ENCODE data around the gene MCM5.

Gene MCM5

GRCh38 chr22:35421121-35421520, 21.2 kb downstream of the MCM5 start:
- Histone ChIP-seq H3K36me3 (ENCODE audit: control insufficient read depth in 2 of 2, insufficient read depth in 2 of 2, low read length in 2 of 2) (peaks cover 34 to 54% of the 10 kb centered on the region in 2 donors), H3K9ac (ENCODE audit: low read length in 2 of 2) (no peak overlapping the region), H3K4me3 (ENCODE audit: low read length in 2 of 2) (no peak overlapping the region), H3K27me3 (ENCODE audit: control insufficient read depth in 1 of 2, insufficient read depth in 2 of 2, low read length in 2 of 2) (no peaks in the 10 kb centered on the region), H3K9me3 (ENCODE audit: control insufficient read depth in 2 of 2, low read length in 2 of 2) (no peaks in the 10 kb centered on the region), H3K27ac (ENCODE audit: low read length) (no peak overlapping the region), H3K4me1 (ENCODE audit: control insufficient read depth, insufficient read depth, low read length) (no peaks in the 10 kb centered on the region)

GRCh38 chr22:35422145-35422544, 22.2 kb downstream of the MCM5 start:
- Histone ChIP-seq H3K4me3 (ENCODE audit: low read length in 2 of 2) (no peak overlapping the region), H3K36me3 (ENCODE audit: control insufficient read depth in 2 of 2, insufficient read depth in 2 of 2, low read length in 2 of 2) (peaks cover 28 to 48% of the 10 kb centered on the region in 2 donors), H3K9me3 (ENCODE audit: control insufficient read depth in 2 of 2, low read length in 2 of 2) (no peaks in the 10 kb centered on the region), H3K4me1 (ENCODE audit: control insufficient read depth, insufficient read depth, low read length) (no peaks in the 10 kb centered on the region), H3K9ac (ENCODE audit: low read length in 2 of 2) (no peak overlapping the region), H3K27me3 (ENCODE audit: control insufficient read depth in 1 of 2, insufficient read depth in 2 of 2, low read length in 2 of 2) (no peaks in the 10 kb centered on the region), H3K27ac (ENCODE audit: low read length) (no peak overlapping the region)

GRCh38 chr22:35422936-35423335, 23.0 kb downstream of the MCM5 start:
- H3K27me3 ChIP-seq (ENCODE audit: control insufficient read depth in 1 of 2, insufficient read depth in 2 of 2, low read length in 2 of 2) = no peaks in the 10 kb centered on the region

GRCh38 chr22:35424081-35424480, 24.1 kb downstream of the MCM5 start:
- H3K27me3 ChIP-seq (ENCODE audit: control insufficient read depth in 1 of 2, insufficient read depth in 2 of 2, low read length in 2 of 2) = no peaks in the 10 kb centered on the region
- H3K9ac ChIP-seq (ENCODE audit: low read length in 2 of 2) = no peak overlapping the region
- H3K4me3 ChIP-seq (ENCODE audit: low read length in 2 of 2) = no peak overlapping the region
- H3K36me3 ChIP-seq (ENCODE audit: control insufficient read depth in 2 of 2, insufficient read depth in 2 of 2, low read length in 2 of 2) = peaks cover 21 to 35% of the 10 kb centered on the region in 2 donors
- H3K27ac ChIP-seq (ENCODE audit: low read length) = no peak overlapping the region
- H3K4me1 ChIP-seq (ENCODE audit: control insufficient read depth, insufficient read depth, low read length) = no peaks in the 10 kb centered on the region
- no peaks in the 10 kb centered on the region for H3K9me3 ChIP-seq (ENCODE audit: control insufficient read depth in 2 of 2, low read length in 2 of 2)

More at GRCh38 chr22:35422936-35423335, 23.0 kb downstream of the MCM5 start:
- H3K4me1 ChIP-seq (ENCODE audit: control insufficient read depth, insufficient read depth, low read length) = no peaks in the 10 kb centered on the region
- H3K9me3 ChIP-seq (ENCODE audit: control insufficient read depth in 2 of 2, low read length in 2 of 2) = no peaks in the 10 kb centered on the region
- no peak overlapping the region for H3K9ac ChIP-seq (ENCODE audit: low read length in 2 of 2)
- no peak overlapping the region for H3K4me3 ChIP-seq (ENCODE audit: low read length in 2 of 2)
- peaks cover 22 to 41% of the 10 kb centered on the region in 2 donors for H3K36me3 ChIP-seq (ENCODE audit: control insufficient read depth in 2 of 2, insufficient read depth in 2 of 2, low read length in 2 of 2)
- H3K27ac ChIP-seq (ENCODE audit: low read length) = no peak overlapping the region

GRCh38 chr22:35424761-35425160, 24.8 kb downstream of the MCM5 start:
- H3K9me3 ChIP-seq (ENCODE audit: control insufficient read depth in 2 of 2, low read length in 2 of 2) = no peaks in the 10 kb centered on the region
- H3K36me3 ChIP-seq (ENCODE audit: control insufficient read depth in 2 of 2, insufficient read depth in 2 of 2, low read length in 2 of 2) = peaks cover 21 to 29% of the 10 kb centered on the region in 2 donors
- H3K27ac ChIP-seq (ENCODE audit: low read length) = no peak overlapping the region

GRCh38 chr22:35425546-35425945, 25.6 kb downstream of the MCM5 start:
- Histone ChIP-seq H3K4me1 (ENCODE audit: control insufficient read depth, insufficient read depth, low read length) (no peaks in the 10 kb centered on the region), H3K9ac (ENCODE audit: low read length in 2 of 2) (no peak overlapping the region), H3K27me3 (ENCODE audit: control insufficient read depth in 1 of 2, insufficient read depth in 2 of 2, low read length in 2 of 2) (no peaks in the 10 kb centered on the region), H3K9me3 (ENCODE audit: control insufficient read depth in 2 of 2, low read length in 2 of 2) (no peaks in the 10 kb centered on the region), H3K36me3 (ENCODE audit: control insufficient read depth in 2 of 2, insufficient read depth in 2 of 2, low read length in 2 of 2) (peaks cover 16 to 22% of the 10 kb centered on the region in 2 donors), H3K27ac (ENCODE audit: low read length) (no peak overlapping the region), H3K4me3 (ENCODE audit: low read length in 2 of 2) (no peak overlapping the region)

More at GRCh38 chr22:35424761-35425160, 24.8 kb downstream of the MCM5 start:
- no peaks in the 10 kb centered on the region for H3K4me1 ChIP-seq (ENCODE audit: control insufficient read depth, insufficient read depth, low read length)
- no peak overlapping the region for H3K9ac ChIP-seq (ENCODE audit: low read length in 2 of 2)
- no peak overlapping the region for H3K4me3 ChIP-seq (ENCODE audit: low read length in 2 of 2)
- no peaks in the 10 kb centered on the region for H3K27me3 ChIP-seq (ENCODE audit: control insufficient read depth in 1 of 2, insufficient read depth in 2 of 2, low read length in 2 of 2)

GRCh38 chr22:35425971-35426800, 26.2 kb downstream of the MCM5 start:
- Histone ChIP-seq H3K9me3 (ENCODE audit: control insufficient read depth in 2 of 2, low read length in 2 of 2) (no peaks in the 10 kb centered on the region), H3K4me3 (ENCODE audit: low read length in 2 of 2) (no peak overlapping the region), H3K27me3 (ENCODE audit: control insufficient read depth in 1 of 2, insufficient read depth in 2 of 2, low read length in 2 of 2) (no peaks in the 10 kb centered on the region), H3K9ac (ENCODE audit: low read length in 2 of 2) (no peak overlapping the region), H3K4me1 (ENCODE audit: control insufficient read depth, insufficient read depth, low read length) (peaks cover 6% of the 10 kb centered on the region), H3K27ac (ENCODE audit: low read length) (no peak overlapping the region), H3K36me3 (ENCODE audit: control insufficient read depth in 2 of 2, insufficient read depth in 2 of 2, low read length in 2 of 2) (peaks cover 12 to 20% of the 10 kb centered on the region in 2 donors)

- Histone ChIP-seq H3K27me3 (ENCODE audit: control insufficient read depth in 1 of 2, insufficient read depth in 2 of 2, low read length in 2 of 2) (no peaks in the 10 kb centered on the region), H3K27ac (ENCODE audit: low read length) (no peak overlapping the region), H3K4me1 (ENCODE audit: control insufficient read depth, insufficient read depth, low read length) (peaks cover 8% of the 10 kb centered on the region), H3K4me3 (ENCODE audit: low read length in 2 of 2) (no peak overlapping the region), H3K9ac (ENCODE audit: low read length in 2 of 2) (no peak overlapping the region), H3K9me3 (ENCODE audit: control insufficient read depth in 2 of 2, low read length in 2 of 2) (no peaks in the 10 kb centered on the region), H3K36me3 (ENCODE audit: control insufficient read depth in 2 of 2, insufficient read depth in 2 of 2, low read length in 2 of 2) (peaks cover 6 to 14% of the 10 kb centered on the region in 2 donors)
These were observed 26.8 kb downstream of the MCM5 start for GRCh38 chr22:35426801-35427140.

GRCh38 chr22:35430897-35431322, 31.0 kb downstream of the MCM5 start:
- H3K27me3 ChIP-seq (ENCODE audit: control insufficient read depth in 1 of 2, insufficient read depth in 2 of 2, low read length in 2 of 2) = no peaks in the 10 kb centered on the region
- H3K36me3 ChIP-seq (ENCODE audit: control insufficient read depth in 2 of 2, insufficient read depth in 2 of 2, low read length in 2 of 2) = peaks cover 0 to 2% of the 10 kb centered on the region in 2 donors
- H3K27ac ChIP-seq (ENCODE audit: low read length) = peak overlapping the region; percentile 31
- peaks cover 3 to 10% of the 10 kb centered on the region in 2 donors for H3K9me3 ChIP-seq (ENCODE audit: control insufficient read depth in 2 of 2, low read length in 2 of 2)
- H3K9ac ChIP-seq (ENCODE audit: low read length in 2 of 2) = no peak overlapping the region
- H3K4me3 ChIP-seq (ENCODE audit: low read length in 2 of 2) = peak overlapping the region in 1 of 2 donors; percentile 52
- H3K4me1 ChIP-seq (ENCODE audit: control insufficient read depth, insufficient read depth, low read length) = peaks cover 8% of the 10 kb centered on the region

GRCh38 chr22:35431483-35432227, 31.7 kb downstream of the MCM5 start:
- H3K27me3 ChIP-seq (ENCODE audit: control insufficient read depth in 1 of 2, insufficient read depth in 2 of 2, low read length in 2 of 2) = no peaks in the 10 kb centered on the region
- H3K27ac ChIP-seq (ENCODE audit: low read length) = peak overlapping the region; percentile 31
- H3K4me3 ChIP-seq (ENCODE audit: low read length in 2 of 2) = no peak overlapping the region
- H3K9me3 ChIP-seq (ENCODE audit: control insufficient read depth in 2 of 2, low read length in 2 of 2) = peaks cover 3 to 10% of the 10 kb centered on the region in 2 donors
- H3K4me1 ChIP-seq (ENCODE audit: control insufficient read depth, insufficient read depth, low read length) = peaks cover 8% of the 10 kb centered on the region
- H3K9ac ChIP-seq (ENCODE audit: low read length in 2 of 2) = no peak overlapping the region
- peaks cover 0 to 2% of the 10 kb centered on the region in 2 donors for H3K36me3 ChIP-seq (ENCODE audit: control insufficient read depth in 2 of 2, insufficient read depth in 2 of 2, low read length in 2 of 2)
